Tongue (tissue), 1 donor: Measurements from ENCODE around the gene VLDLR. TPM values are rescaled to one million over a fixed set of nuclear protein-coding genes. Genes with fewer than 3 reads are reported as not detected.

Experiments
- total RNA-seq: library from RNA; depleted of rRNA; stranded (reverse); fragments of >200 nt; gene quantifications from one replicate; pipeline ENCODE4 v1.2.3, GENCODE V29; 2014

The VLDLR gene
- total RNA-seq, 1 donor from 2014 or later: 60.1 TPM

Other genes with a start within 250 kb of the VLDLR start
- gene KCNV2, start 95.7 kb downstream of the VLDLR start, total RNA-seq: not detected
- gene PUM3, start 222.3 kb downstream of the VLDLR start, total RNA-seq: 34.5 TPM